ENCODE results near the gene CENPK. TPM values are rescaled to one million over a fixed set of nuclear protein-coding genes. Genes with fewer than 3 reads are reported as not detected.

Gene CENPK
- total and polyA plus RNA-seq, 9 of the 15 experiments (the other 6 are each of a cell fraction or from before 2014, with no cell fraction given), result 30.8 to 134 (median 69.0) TPM

DNA sequence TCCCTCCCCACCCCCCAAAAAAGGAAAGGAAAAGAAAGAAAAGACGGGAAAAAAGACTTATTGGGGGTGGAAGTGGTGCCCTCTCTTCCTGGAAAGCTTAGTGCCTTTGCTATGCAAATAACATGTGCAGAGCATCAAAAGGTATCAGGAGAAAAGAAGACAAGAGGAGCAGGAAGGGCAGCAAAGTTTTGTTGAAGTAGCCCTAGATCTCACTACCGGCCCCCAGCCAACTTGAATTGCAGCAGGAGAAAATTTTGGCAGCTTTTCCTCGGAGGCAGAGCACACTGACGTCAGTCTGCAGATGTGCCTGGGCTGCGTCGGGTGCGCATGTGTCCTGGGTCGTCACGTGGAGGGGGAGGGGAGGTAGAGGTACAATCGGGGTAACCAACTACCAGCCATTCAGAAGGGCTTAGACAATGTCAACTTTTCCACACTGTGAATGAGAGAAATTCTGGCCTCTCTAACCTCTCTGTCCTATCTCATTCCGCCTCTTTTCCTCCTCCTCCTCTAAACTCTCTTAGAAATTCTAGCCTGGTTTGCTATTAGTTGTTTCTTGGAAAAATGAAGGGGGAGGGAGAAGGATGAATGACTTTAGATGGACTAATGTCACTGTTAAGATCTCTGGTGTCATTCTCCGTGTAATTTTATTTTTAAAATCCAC lies 81.2 kb downstream of the CENPK start, which contains the start of gene ADAMTS6 (continued):
- TF ChIP-seq ZBTB40 (IDR thresholded peaks at IDR 0.05), result 0 out of 2 replicates have a peak, but pooled peaks have one; percentile 11
- TF ChIP-seq ZBTB40 (CRISPR knock-in tag; IDR thresholded peaks at IDR 0.05), result no peak
- TF ChIP-seq U2AF1 (optimal IDR thresholded peaks at IDR 0.05; ENCODE audit: low read depth, low read length), result no peak
- 0 out of 2 replicates have a peak, but pooled peaks have one; percentile 33 for TF ChIP-seq RBFOX2 (IDR thresholded peaks at IDR 0.05; ENCODE audit: low read depth, low read length)
- no peak for TF ChIP-seq HNRNPL (IDR thresholded peaks at IDR 0.05; ENCODE audit: low read depth, low read length)
- TF ChIP-seq, protein P1, sequence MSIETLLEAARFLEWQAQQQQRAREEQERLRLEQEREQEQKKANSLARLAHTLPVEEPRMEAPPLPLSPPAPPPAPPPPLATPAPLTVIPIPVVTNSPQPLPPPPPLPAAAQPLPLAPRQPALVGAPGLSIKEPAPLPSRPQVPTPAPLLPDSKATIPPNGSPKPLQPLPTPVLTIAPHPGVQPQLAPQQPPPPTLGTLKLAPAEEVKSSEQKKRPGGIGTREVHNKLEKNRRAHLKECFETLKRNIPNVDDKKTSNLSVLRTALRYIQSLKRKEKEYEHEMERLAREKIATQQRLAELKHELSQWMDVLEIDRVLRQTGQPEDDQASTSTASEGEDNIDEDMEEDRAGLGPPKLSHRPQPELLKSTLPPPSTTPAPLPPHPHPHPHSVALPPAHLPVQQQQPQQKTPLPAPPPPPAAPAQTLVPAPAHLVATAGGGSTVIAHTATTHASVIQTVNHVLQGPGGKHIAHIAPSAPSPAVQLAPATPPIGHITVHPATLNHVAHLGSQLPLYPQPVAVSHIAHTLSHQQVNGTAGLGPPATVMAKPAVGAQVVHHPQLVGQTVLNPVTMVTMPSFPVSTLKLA (conservative IDR thresholded peaks at IDR 0.05), result peak; percentile 92 to 94
- peak; percentile 32; the same call in 1 of the 2 replicates for TF ChIP-seq PKNOX1 (IDR thresholded peaks at IDR 0.05)
- TF ChIP-seq NFRKB (IDR thresholded peaks at IDR 0.05; ENCODE audit: low read depth), result peak; percentile 55; the same call in 1 of the 2 replicates
- TF ChIP-seq, protein P2, sequence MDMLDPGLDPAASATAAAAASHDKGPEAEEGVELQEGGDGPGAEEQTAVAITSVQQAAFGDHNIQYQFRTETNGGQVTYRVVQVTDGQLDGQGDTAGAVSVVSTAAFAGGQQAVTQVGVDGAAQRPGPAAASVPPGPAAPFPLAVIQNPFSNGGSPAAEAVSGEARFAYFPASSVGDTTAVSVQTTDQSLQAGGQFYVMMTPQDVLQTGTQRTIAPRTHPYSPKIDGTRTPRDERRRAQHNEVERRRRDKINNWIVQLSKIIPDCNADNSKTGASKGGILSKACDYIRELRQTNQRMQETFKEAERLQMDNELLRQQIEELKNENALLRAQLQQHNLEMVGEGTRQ (CRISPR knock-in tag; IDR thresholded peaks at IDR 0.05), result peak; percentile 93
- TF ChIP-seq CHD1 (IDR thresholded peaks at IDR 0.05; ENCODE audit: low read length), result peak; percentile 7
- peak; percentile 18; the same call in 1 of the 2 replicates for TF ChIP-seq MTA3 (IDR thresholded peaks at IDR 0.05; ENCODE audit: borderline replicate concordance)
- no peak for TF ChIP-seq MAFK (IDR thresholded peaks at IDR 0.05; ENCODE audit: low read length)
- TF ChIP-seq, protein P3, sequence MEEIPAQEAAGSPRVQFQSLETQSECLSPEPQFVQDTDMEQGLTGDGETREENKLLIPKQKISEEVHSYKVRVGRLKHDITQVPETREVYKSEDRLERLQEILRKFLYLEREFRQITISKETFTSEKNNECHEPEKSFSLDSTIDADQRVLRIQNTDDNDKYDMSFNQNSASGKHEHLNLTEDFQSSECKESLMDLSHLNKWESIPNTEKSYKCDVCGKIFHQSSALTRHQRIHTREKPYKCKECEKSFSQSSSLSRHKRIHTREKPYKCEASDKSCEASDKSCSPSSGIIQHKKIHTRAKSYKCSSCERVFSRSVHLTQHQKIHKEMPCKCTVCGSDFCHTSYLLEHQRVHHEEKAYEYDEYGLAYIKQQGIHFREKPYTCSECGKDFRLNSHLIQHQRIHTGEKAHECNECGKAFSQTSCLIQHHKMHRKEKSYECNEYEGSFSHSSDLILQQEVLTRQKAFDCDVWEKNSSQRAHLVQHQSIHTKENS (CRISPR knock-in tag; IDR thresholded peaks at IDR 0.05), result no peak
- no peak for TF ChIP-seq RFX1 (IDR thresholded peaks at IDR 0.05)

Measured in K562 (cell line).